ENCODE data around the gene HEPACAM. TPM values are rescaled to one million over a fixed set of nuclear protein-coding genes. Genes with fewer than 3 reads are reported as not detected.

The HEPACAM gene
- total RNA-seq, 2 donors from 2014 or later: 0.83 TPM; not detected in 1

GRCh38 chr11:124898263-124898680 is 37.6 kb downstream of the HEPACAM start:
- no peak for TF ChIP-seq CTCF (IDR thresholded peaks at IDR 0.05)
- Histone ChIP-seq H3K4me3 (peak overlapping the region in 1 of 2 donors; percentile 48), H3K36me3 (peaks cover 5% of the 10 kb centered on the region), H3K4me1 (peaks cover 0 to 63% of the 10 kb centered on the region in 2 donors), H3K27me3 (no peaks in the 10 kb centered on the region), H3K9me3 (no peaks in the 10 kb centered on the region), H3K27ac (peak overlapping the region; percentile 73 to 81)
- DNase-seq (ENCODE audit: low spot score): no peak

DNA sequence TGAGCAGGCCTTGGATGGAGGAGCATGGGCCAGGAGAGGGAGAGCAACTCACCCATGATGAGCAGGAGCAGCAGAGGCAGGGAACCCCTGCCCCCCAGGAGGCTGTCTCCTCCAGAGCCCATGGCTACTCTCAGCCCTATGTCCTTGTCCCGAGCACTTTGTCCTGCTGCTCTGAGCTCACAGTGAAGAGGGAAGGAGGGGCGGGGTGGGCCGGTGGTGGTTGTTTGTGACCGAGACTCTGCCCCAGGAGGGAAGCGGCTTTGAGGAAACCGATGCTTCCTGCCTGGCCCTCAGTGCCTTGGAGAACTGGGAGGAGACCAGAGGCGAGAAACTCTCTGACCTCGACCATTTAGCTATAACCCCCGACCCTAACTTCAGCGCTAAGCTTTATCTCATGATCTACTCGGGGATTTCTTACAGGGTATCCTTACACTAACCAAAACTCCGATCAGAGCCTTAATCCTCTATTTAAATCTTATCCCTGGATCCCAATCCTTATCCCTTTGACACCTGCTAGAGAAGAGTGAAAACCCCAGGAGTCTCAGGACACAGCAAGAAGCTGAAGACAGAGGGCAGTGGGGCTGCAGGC is 38.1 kb downstream of the HEPACAM start, which contains the start of gene ROBO4:
ROBO4 (minus strand) TSS at position 192 of the 589 bp plus-strand sequence; CDS start at position 122, 70 bp downstream.
- no peak for DNase-seq (ENCODE audit: low spot score)
- TF ChIP-seq CTCF (IDR thresholded peaks at IDR 0.05): no peak
- H3K27ac ChIP-seq: peak within 1 kb of the TSS; percentile 73 to 81
- H3K36me3 ChIP-seq: peaks cover 5% of the 10 kb centered on the region
- peaks cover 0 to 68% of the 10 kb centered on the region in 2 donors for H3K4me1 ChIP-seq
- no peaks in the 10 kb centered on the region for H3K9me3 ChIP-seq
- no peaks in the 10 kb centered on the region for H3K27me3 ChIP-seq
- peak within 1 kb of the TSS; percentile 37 to 48 for H3K4me3 ChIP-seq

DNA sequence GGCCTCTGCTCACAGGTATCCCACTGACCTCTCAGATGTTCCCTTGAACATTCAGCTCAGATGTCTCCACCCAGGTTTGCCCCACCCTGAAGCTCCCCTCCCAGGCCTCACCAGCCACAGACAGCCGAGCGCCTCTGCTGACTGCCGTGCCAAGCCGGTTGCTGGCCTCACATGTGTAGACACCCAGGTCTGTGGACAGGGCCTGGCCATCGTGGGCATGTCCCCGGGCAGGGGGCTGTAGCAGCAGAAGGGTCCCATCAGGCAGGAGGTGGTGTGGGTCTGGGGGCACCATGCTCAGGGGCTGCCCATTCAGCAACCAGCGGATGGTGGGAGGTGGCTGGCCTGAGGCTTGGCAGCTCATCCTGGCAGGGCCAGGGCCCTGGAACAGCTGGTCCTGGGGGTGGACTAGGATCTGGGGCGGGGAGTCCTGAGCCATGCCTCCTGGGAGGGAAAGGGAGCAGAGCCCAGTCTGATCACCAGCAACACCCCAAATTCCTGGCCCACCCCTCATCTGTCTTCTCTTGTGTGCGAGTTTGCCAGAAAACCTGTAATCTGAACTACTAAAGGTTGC is 38.9 kb downstream of the HEPACAM start:
- H3K4me3 ChIP-seq: peak overlapping the region; percentile 37 to 48
- H3K9me3 ChIP-seq: no peaks in the 10 kb centered on the region
- H3K27me3 ChIP-seq: no peaks in the 10 kb centered on the region
- peaks cover 0 to 77% of the 10 kb centered on the region in 2 donors for H3K4me1 ChIP-seq
- no peak for TF ChIP-seq CTCF (IDR thresholded peaks at IDR 0.05)
- H3K27ac ChIP-seq: peak overlapping the region; percentile 73 to 81
- peaks cover 5% of the 10 kb centered on the region for H3K36me3 ChIP-seq
- no peak for DNase-seq (ENCODE audit: low spot score)

DNA sequence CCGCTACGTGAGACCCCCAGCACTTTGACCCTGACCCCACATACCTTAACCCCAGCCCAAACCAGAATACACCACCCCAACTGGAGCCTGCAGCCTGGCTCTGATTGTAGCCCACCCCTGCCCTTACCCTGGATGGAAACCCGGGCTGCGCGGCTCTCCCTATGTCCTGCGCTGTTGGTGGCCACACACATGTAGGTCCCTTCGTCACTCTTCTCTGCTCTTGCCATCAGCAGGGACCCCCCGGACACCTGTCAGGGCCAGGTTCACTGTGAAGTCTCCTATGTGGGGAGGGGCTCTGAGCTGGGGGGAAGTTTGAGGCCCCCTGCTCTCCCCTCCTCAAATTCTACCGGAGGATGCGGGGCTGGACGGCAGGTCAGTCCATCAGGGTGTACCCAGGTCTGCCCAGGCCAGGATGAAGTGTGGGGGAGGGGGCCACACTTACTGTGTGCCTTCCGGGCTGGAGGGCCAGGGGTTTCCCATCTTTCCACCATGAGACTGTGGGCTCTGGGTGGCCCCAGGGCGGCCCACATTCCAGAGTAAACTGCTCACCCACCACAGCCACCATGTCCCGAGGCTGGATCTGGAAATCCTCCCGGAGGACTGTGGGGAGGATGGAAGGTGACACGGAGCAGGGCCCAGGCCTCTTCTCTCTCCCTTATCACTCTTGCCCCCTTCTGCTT is 39.6 kb downstream of the HEPACAM start:
- DNase-seq (ENCODE audit: low spot score): no peak
- TF ChIP-seq CTCF (IDR thresholded peaks at IDR 0.05): no peak
- H3K4me1 ChIP-seq: peaks cover 0 to 83% of the 10 kb centered on the region in 2 donors

DNA sequence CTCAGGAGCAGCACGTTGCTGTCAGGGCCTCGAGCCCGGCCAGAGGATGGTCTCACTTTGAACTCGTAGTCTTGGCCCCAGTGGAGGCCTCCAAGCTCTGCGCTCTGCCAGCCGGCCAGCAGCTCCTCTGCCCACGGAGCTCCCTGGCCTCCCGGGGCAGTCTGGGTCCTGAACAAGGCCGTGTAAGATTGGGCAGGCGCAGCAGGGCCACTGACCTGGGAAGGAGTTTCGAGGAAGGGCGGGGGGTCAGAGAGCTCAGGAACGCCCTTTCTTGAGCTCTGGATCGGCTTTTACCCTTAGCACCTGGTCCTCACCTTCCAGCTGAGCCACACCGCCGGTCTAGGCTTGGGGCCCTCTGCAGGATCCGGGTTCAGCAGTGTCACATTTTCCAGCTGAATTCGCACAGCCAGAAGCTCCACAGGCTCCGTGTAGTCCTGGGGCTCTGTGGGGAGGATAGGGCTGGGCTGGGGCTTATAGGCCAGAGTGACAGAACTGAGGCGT is 40.3 kb downstream of the HEPACAM start:
- no peaks in the 10 kb centered on the region for H3K27me3 ChIP-seq
- DNase-seq (ENCODE audit: low spot score): no peak
- no peaks in the 10 kb centered on the region for H3K9me3 ChIP-seq
- peak overlapping the region; percentile 37 to 48 for H3K4me3 ChIP-seq
- TF ChIP-seq CTCF (IDR thresholded peaks at IDR 0.05): no peak
- H3K27ac ChIP-seq: peak overlapping the region; percentile 73 to 81
- peaks cover 5% of the 10 kb centered on the region for H3K36me3 ChIP-seq
- H3K4me1 ChIP-seq: peaks cover 0 to 85% of the 10 kb centered on the region in 2 donors

More for the DNA sequence above, 39.6 kb downstream of the HEPACAM start:
- Histone ChIP-seq H3K27ac (peak overlapping the region; percentile 73 to 81), H3K27me3 (no peaks in the 10 kb centered on the region), H3K9me3 (no peaks in the 10 kb centered on the region), H3K36me3 (peaks cover 5% of the 10 kb centered on the region), H3K4me3 (peak overlapping the region; percentile 37 to 48)
